Mucosa of descending colon (tissue), 3 donors: Measurements from ENCODE around the gene VSIR. TPM values are rescaled to one million over a fixed set of nuclear protein-coding genes. Genes with fewer than 3 reads are reported as not detected.

Experiments
- ATAC-seq: fragments of 200-7000 bp; cut with Tn5 transposase; one replicate; pipeline ENCODE4 v1.9.1; 2020; ENCODE audit warnings: mild to moderate bottlenecking, moderate library complexity
- DNase-seq, 3 donors: peaks; one replicate each; pipeline ENCODE4 v3.0.0-alpha.2; 2020
- H3K36me3 ChIP-seq: fragments of 200-600 bp; one replicate; pipeline ENCODE4 v1.8.0; 2021; ENCODE audit warnings: low read depth, mild to moderate bottlenecking
- H3K4me1 ChIP-seq: fragments of 200-600 bp; one replicate; pipeline ENCODE4 v1.8.0; 2021; ENCODE audit warnings: low read depth, mild to moderate bottlenecking
- H3K4me3 ChIP-seq: fragments of 200-600 bp; one replicate; pipeline ENCODE4 v1.8.0; 2021; ENCODE audit warnings: mild to moderate bottlenecking
- H3K9me3 ChIP-seq: fragments of 200-600 bp; one replicate; pipeline ENCODE4 v1.8.0; 2021; ENCODE audit warnings: mild to moderate bottlenecking
- CTCF ChIP-seq: fragments of 200-600 bp; IDR thresholded peaks from one replicate; pipeline ENCODE4 v1.8.0; 2022; ENCODE audit warnings: antibody characterized with exemption, mild to moderate bottlenecking
- intact Hi-C, 2 donors: fragments of 100-400 bp; cut with DNase I in 1 of 2; cut with micrococcal nuclease in 1 of 2; formaldehyde crosslinking; loops; one replicate each; pipeline versions ENCODE4 v1.11.0 to v1.11.1; 2022; cut with DNase I, micrococcal nuclease
- total RNA-seq, 3 donors: library from RNA; stranded (reverse); fragmentation: NEBNext Ultra II Directional in 2 of 3; extraction: Animal tissue kit (Norgen Biotek cat#: 25700) in 2 of 3; gene quantifications; one replicate each; pipeline versions ENCODE4 v1.2.1 to v1.2.4, GENCODE V29; 2021 to 2023
- donor health status: DM: no; HTN: no; CAD: no; lungs with moderate emphysema.
- donor health status: DM: no; HTN: no; CAD: no.
- donor health status: DM: no; HTN: yes; CAD: no.

VSIR gene
- total RNA-seq, 3 donors from 2014 or later, result 48.1 to 71.0 (median 60.7) TPM

- ATAC-seq, result peak; percentile 17
- DNase-seq, result no peak
- intact Hi-C loops, result loop anchor here in 1 of 2 donors (10.0 kb wide), 1 partner anchor 46 kb away; no protein-coding TSS in a partner anchor
- TF ChIP-seq CTCF, result no peak
- Histone ChIP-seq H3K9me3 (no peaks in the 10 kb centered on the region), H3K4me3 (no peak overlapping the region), H3K36me3 (no peaks in the 10 kb centered on the region), H3K4me1 (peaks cover 15% of the 10 kb centered on the region)
Observed at GRCh38 chr10:71719042-71719441, 54.3 kb downstream of the VSIR start.

GRCh38 chr10:71718165-71718698 is 55.1 kb downstream of the VSIR start:
- H3K9me3 ChIP-seq, result no peaks in the 10 kb centered on the region
- peaks cover 22% of the 10 kb centered on the region for H3K4me1 ChIP-seq
- no peak for TF ChIP-seq CTCF
- ATAC-seq, result no peak
- no peaks in the 10 kb centered on the region for H3K36me3 ChIP-seq
- H3K4me3 ChIP-seq, result no peak overlapping the region
- peak in 1 of 3 donors; percentile 29 for DNase-seq
- intact Hi-C loops, result loop anchor here in 1 of 2 donors (10.0 kb wide), 1 partner anchor 47 kb away; no protein-coding TSS in a partner anchor

- H3K4me3 ChIP-seq, result no peak overlapping the region
- H3K4me1 ChIP-seq, result peaks cover 22% of the 10 kb centered on the region
- ATAC-seq, result no peak
- H3K36me3 ChIP-seq, result no peaks in the 10 kb centered on the region
- H3K9me3 ChIP-seq, result no peaks in the 10 kb centered on the region
- no peak for DNase-seq
- no peak for TF ChIP-seq CTCF
- intact Hi-C loops, result loop anchor here in 1 of 2 donors (10.0 kb wide), 1 partner anchor 47 kb away; no protein-coding TSS in a partner anchor
Observed at GRCh38 chr10:71717551-71717951, 55.8 kb downstream of the VSIR start.

- DNase-seq (no peak), ATAC-seq (no peak)
- Histone ChIP-seq H3K4me3 (no peak overlapping the region), H3K9me3 (no peaks in the 10 kb centered on the region), H3K4me1 (peaks cover 22% of the 10 kb centered on the region), H3K36me3 (no peaks in the 10 kb centered on the region)
- intact Hi-C loops, result loop anchor here in 1 of 2 donors (10.0 kb wide), 1 partner anchor 48 kb away; no protein-coding TSS in a partner anchor
- TF ChIP-seq CTCF, result no peak
Observed at GRCh38 chr10:71717056-71717455, 56.3 kb downstream of the VSIR start.

GRCh38 chr10:71716426-71716825 is 56.9 kb downstream of the VSIR start:
- Histone ChIP-seq H3K4me1 (peaks cover 22% of the 10 kb centered on the region), H3K9me3 (no peaks in the 10 kb centered on the region), H3K36me3 (no peaks in the 10 kb centered on the region), H3K4me3 (no peak overlapping the region)
- no peak for DNase-seq
- TF ChIP-seq CTCF, result no peak
- ATAC-seq, result no peak
- intact Hi-C loops, result loop anchor here in 1 of 2 donors (10.0 kb wide), 1 partner anchor 48 kb away; no protein-coding TSS in a partner anchor
